Kidney (tissue), 14 donors: Measurements from ENCODE around the gene FOXB1. TPM values are rescaled to one million over a fixed set of nuclear protein-coding genes. Genes with fewer than 3 reads are reported as not detected.

ENCODE experiments used
- DNase-seq, 5 donors: peaks; one replicate each; pipeline ENCODE4 v3.0.0-alpha.2; 2013 to 2020
- FAIRE-seq: peaks from 2 replicates; lab custom pipeline; 2012; peaks lifted over from hg19 to GRCh38; lab: Jason Lieb, UNC
- H3K27ac ChIP-seq, 2 donors: one replicate each; pipeline ENCODE4 v1.7.0; 2013; ENCODE audit warnings: low read depth in 2 of 2, low read length in 2 of 2, inconsistent platforms in 1 of 2
- H3K27me3 ChIP-seq: one replicate; pipeline ENCODE4 v1.7.1; 2013; ENCODE audit warnings: low read length, inconsistent platforms; ENCODE audit not compliant: control insufficient read depth, insufficient read depth
- H3K36me3 ChIP-seq, 3 donors: one replicate each; pipeline versions ENCODE4 v1.7.0 to v1.7.1; 2013; ENCODE audit warnings: low read length in 3 of 3, control low read depth in 1 of 3, inconsistent platforms in 1 of 3; ENCODE audit not compliant: insufficient read depth in 3 of 3, control insufficient read depth in 2 of 3
- H3K4me1 ChIP-seq, 3 donors: one replicate each; pipeline versions ENCODE4 v1.7.0 to v1.7.1; 2013; ENCODE audit warnings: low read length in 3 of 3, inconsistent platforms in 1 of 3, low read depth in 1 of 3; ENCODE audit not compliant: control insufficient read depth in 2 of 3, insufficient read depth in 2 of 3
- H3K4me3 ChIP-seq, 3 donors: one replicate each; pipeline versions ENCODE4 v1.7.0 to v1.8.1; 2013; ENCODE audit warnings: low read length in 3 of 3, control low read depth in 1 of 3, inconsistent platforms in 1 of 3
- H3K9ac ChIP-seq, 3 donors: one replicate each; pipeline versions ENCODE4 v1.7.0 to v1.7.1; 2013; ENCODE audit warnings: low read length in 3 of 3, control low read depth in 1 of 3, inconsistent platforms in 1 of 3
- H3K9me3 ChIP-seq, 3 donors: one replicate each; pipeline versions ENCODE4 v1.7.0 to v1.7.1; 2013; ENCODE audit warnings: low read length in 3 of 3, control low read depth in 1 of 3, inconsistent platforms in 1 of 3; ENCODE audit not compliant: control insufficient read depth in 2 of 3, insufficient read depth in 1 of 3
- intact Hi-C: fragments of 100-400 bp; cut with DNase I; formaldehyde crosslinking; loops from one replicate; pipeline ENCODE4 v1.11.1; 2022
- polyA plus RNA-seq: library from polyadenylated mRNA; stranded (reverse); fragments of 350-450 nt; fragmentation: Illumina TruSeq; extraction: RNeasy Lipid Tissue Mini Kit (QIAGEN cat#74804); gene quantifications from one replicate; pipeline ENCODE4 v1.2.3, GENCODE V29; 2014; ENCODE audit warnings: low read depth, low replicate concordance; ENCODE audit not compliant: insufficient read depth
- total RNA-seq: library from RNA; stranded (reverse); fragmentation: NEBNext Ultra II Directional; extraction: Animal tissue kit (Norgen Biotek cat#: 25700); gene quantifications from one replicate; pipeline ENCODE4 v1.2.1, GENCODE V29; 2021
- TF ChIP-seq, protein P1 (sequence below): IDR thresholded peaks from 3 replicates; pipeline ENCODE4 v1.5.1; 2012; ENCODE audit warnings: mild to moderate bottlenecking, moderate library complexity, borderline replicate concordance; ENCODE audit not compliant: insufficient read depth; ENCODE audit errors: extremely low read depth
- donor health status: control.
- donor health status: control.
- donor health status: control.
- donor health status: control.
- donor health status: control.
- donor health status: DM: yes; HTN: yes; CAD: no.
- donor health status: Normal renal cell carcinoma (clear cell type).

The FOXB1 gene
- total and polyA plus RNA-seq, 2 donors from 2014 or later, result not detected

DNA sequence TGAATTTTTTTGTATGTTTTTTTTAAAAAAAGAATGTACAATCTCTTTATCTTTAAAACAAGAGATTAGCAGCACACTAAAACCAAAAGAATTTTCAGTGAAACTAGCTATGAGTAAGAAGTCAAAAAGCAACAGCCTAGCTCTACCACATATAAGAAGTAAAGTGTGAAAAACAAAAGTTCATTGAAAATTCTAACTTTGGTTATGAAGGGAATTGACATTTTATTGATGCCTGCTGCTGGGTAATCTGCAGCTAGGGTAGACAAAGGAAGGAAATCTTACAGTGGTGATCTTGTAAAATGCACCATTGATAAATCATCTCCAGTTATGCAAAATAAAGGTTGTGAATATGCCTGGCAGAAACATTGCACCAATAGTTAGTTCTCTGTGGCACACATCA lies 37.8 kb upstream of the FOXB1 start:
- Histone ChIP-seq H3K4me3 (no peak overlapping the region), H3K4me1 (no peaks in the 10 kb centered on the region), H3K27me3 (no peaks in the 10 kb centered on the region), H3K9me3 (peaks cover 0 to 16% (median 8%) of the 10 kb centered on the region in 3 donors), H3K36me3 (no peaks in the 10 kb centered on the region), H3K9ac (no peak overlapping the region), H3K27ac (no peak overlapping the region)
- intact Hi-C loops, result no loop called here
- no peak for FAIRE-seq
- no peak for DNase-seq
- TF ChIP-seq, protein P1, sequence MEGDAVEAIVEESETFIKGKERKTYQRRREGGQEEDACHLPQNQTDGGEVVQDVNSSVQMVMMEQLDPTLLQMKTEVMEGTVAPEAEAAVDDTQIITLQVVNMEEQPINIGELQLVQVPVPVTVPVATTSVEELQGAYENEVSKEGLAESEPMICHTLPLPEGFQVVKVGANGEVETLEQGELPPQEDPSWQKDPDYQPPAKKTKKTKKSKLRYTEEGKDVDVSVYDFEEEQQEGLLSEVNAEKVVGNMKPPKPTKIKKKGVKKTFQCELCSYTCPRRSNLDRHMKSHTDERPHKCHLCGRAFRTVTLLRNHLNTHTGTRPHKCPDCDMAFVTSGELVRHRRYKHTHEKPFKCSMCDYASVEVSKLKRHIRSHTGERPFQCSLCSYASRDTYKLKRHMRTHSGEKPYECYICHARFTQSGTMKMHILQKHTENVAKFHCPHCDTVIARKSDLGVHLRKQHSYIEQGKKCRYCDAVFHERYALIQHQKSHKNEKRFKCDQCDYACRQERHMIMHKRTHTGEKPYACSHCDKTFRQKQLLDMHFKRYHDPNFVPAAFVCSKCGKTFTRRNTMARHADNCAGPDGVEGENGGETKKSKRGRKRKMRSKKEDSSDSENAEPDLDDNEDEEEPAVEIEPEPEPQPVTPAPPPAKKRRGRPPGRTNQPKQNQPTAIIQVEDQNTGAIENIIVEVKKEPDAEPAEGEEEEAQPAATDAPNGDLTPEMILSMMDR, result no peak

DNA sequence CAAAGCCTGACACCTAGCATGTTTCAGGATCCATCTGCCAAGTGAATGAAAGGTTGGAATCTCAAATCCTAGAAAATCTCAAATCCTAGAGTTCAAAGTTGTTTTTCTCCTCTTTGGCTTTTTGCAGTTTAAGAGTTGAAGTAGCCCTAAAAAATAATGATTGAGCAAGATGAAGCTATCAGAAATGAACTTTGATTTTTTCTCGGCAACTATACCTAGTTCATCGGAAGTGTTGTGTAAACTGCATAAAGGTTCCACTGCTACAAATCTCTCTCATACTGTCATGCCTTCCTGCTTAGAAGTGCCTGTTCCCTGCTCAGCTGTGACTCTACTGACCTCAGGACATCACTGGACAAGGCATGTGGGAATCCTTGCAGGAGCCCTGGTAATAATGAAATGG lies 35.8 kb upstream of the FOXB1 start:
- Histone ChIP-seq H3K4me1 (no peaks in the 10 kb centered on the region), H3K27me3 (no peaks in the 10 kb centered on the region), H3K9ac (no peak overlapping the region), H3K4me3 (no peak overlapping the region), H3K36me3 (no peaks in the 10 kb centered on the region), H3K27ac (no peak overlapping the region), H3K9me3 (peaks cover 0 to 11% (median 5%) of the 10 kb centered on the region in 3 donors)
- FAIRE-seq (no peak), DNase-seq (no peak)
- TF ChIP-seq, protein P1, result no peak
- intact Hi-C loops, result no loop called here

DNA sequence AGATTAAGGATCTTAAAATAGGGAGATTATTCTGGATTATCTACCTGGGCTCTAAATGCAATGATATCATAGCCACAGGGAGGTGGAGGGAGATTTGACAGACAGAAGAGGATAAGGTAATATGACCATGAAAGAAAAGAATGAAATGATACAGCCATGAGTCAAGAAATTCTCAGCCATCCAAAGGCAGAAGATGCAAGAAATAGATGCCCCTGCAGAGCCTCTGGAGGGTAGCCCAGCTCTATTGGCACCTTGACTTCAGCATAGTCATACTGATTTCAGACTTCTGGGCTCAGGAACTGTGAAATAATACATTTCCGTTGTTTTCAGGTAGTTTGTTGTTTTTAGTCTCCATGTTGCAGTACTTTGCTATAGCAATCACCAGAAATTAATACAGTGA lies 31.9 kb upstream of the FOXB1 start:
- intact Hi-C loops, result no loop called here
- no peaks in the 10 kb centered on the region for H3K36me3 ChIP-seq
- H3K27me3 ChIP-seq, result no peaks in the 10 kb centered on the region
- H3K27ac ChIP-seq, result no peak overlapping the region
- no peak overlapping the region for H3K9ac ChIP-seq
- H3K9me3 ChIP-seq, result peaks cover 0 to 7% (median 0%) of the 10 kb centered on the region in 3 donors
- DNase-seq (no peak), FAIRE-seq (no peak)
- no peak overlapping the region for H3K4me3 ChIP-seq
- no peaks in the 10 kb centered on the region for H3K4me1 ChIP-seq
- TF ChIP-seq, protein P1, result no peak
